Neural progenitor cell (in vitro differentiated cells): ENCODE results near the gene WLS. TPM values are rescaled to one million over a fixed set of nuclear protein-coding genes. Genes with fewer than 3 reads are reported as not detected.

Source experiments
- DNase-seq: peaks from one replicate; pipeline ENCODE4 v3.0.0-alpha.2; 2016; ENCODE audit warnings: low spot score
- H2AFZ ChIP-seq: fragments of 200-600 bp; sonication (generic); replicated peaks from 2 replicates; pipeline ENCODE4 v1.6.1; 2016; ENCODE audit warnings: antibody characterized with exemption
- H3F3A ChIP-seq: fragments of 200-600 bp; sonication (generic); 2 replicates; pipeline ENCODE4 v1.6.1; 2016; ENCODE audit warnings: antibody characterized with exemption, low read depth
- H3K27ac ChIP-seq: fragments of 200-600 bp; sonication (generic); 2 replicates; pipeline ENCODE4 v1.5.1; 2016; ENCODE audit warnings: mild to moderate bottlenecking
- H3K27me3 ChIP-seq: fragments of 200-600 bp; sonication (generic); 2 replicates; pipeline ENCODE4 v1.6.1; 2016; ENCODE audit warnings: mild to moderate bottlenecking, moderate library complexity
- H3K36me3 ChIP-seq: fragments of 200-600 bp; sonication (generic); 2 replicates; pipeline ENCODE4 v1.5.1; 2016
- H3K4me1 ChIP-seq: fragments of 200-600 bp; sonication (generic); 2 replicates; pipeline ENCODE4 v1.6.1; 2016; ENCODE audit warnings: mixed run types
- H3K4me2 ChIP-seq: fragments of 200-600 bp; sonication (generic); 2 replicates; pipeline ENCODE4 v1.6.1; 2016
- H3K4me3 ChIP-seq: fragments of 200-600 bp; sonication (generic); 2 replicates; pipeline ENCODE4 v1.5.1; 2016
- H3K79me2 ChIP-seq: fragments of 200-600 bp; sonication (generic); 2 replicates; pipeline ENCODE4 v1.6.1; 2016; ENCODE audit warnings: low read depth
- H3K9ac ChIP-seq: fragments of 200-600 bp; sonication (generic); 2 replicates; pipeline ENCODE4 v1.6.1; 2016
- H3K9me3 ChIP-seq: fragments of 200-600 bp; sonication (generic); 2 replicates; pipeline ENCODE4 v1.5.1; 2016; ENCODE audit warnings: low read depth
- H4K20me1 ChIP-seq: fragments of 200-600 bp; sonication (generic); 2 replicates; pipeline ENCODE4 v1.6.1; 2016; ENCODE audit warnings: low read depth
- H3K27ac Mint-ChIP-seq: 3 replicates; pipeline ENCODE4 v1.8.0; 2021; ENCODE audit warnings: mixed read lengths
- H3K27me3 Mint-ChIP-seq: 2 replicates; pipeline ENCODE4 v1.8.0; 2022; ENCODE audit warnings: low read depth, mild to moderate bottlenecking, inconsistent platforms, moderate library complexity, mixed read lengths; ENCODE audit not compliant: insufficient read depth
- H3K36me3 Mint-ChIP-seq: 3 replicates; pipeline ENCODE4 v1.8.0; 2021; ENCODE audit warnings: mixed read lengths
- H3K4me1 Mint-ChIP-seq: 3 replicates; pipeline ENCODE4 v1.8.0; 2021; ENCODE audit warnings: mixed read lengths
- H3K4me3 Mint-ChIP-seq: 3 replicates; pipeline ENCODE4 v1.8.0; 2021; ENCODE audit warnings: mild to moderate bottlenecking, moderate library complexity, mixed read lengths
- H3K9me3 Mint-ChIP-seq: 3 replicates; pipeline ENCODE4 v1.8.0; 2020; ENCODE audit warnings: mixed read lengths
- CTCF ChIP-seq: fragments of 200-600 bp; sonication (generic); IDR thresholded peaks from 2 replicates; pipeline ENCODE4 v1.5.1; 2017; ENCODE audit warnings: antibody characterized with exemption, mild to moderate bottlenecking
- EZH2 ChIP-seq: fragments of 200-600 bp; sonication (generic); IDR thresholded peaks from 2 replicates; pipeline ENCODE4 v1.6.1; 2017; ENCODE audit warnings: antibody characterized with exemption, mild to moderate bottlenecking, moderate library complexity
- EZH2phosphoT487 ChIP-seq: fragments of 200-600 bp; sonication (generic); IDR thresholded peaks from 2 replicates; pipeline ENCODE4 v1.6.1; 2017; ENCODE audit warnings: antibody characterized with exemption
- total RNA-seq: library from RNA; depleted of rRNA; stranded (reverse); fragments of >200 nt; gene quantifications from 2 replicates; pipeline ENCODE4 v1.2.3, GENCODE V29; 2015; ENCODE audit warnings: low replicate concordance

The WLS gene
- total RNA-seq, 1 donor from 2014 or later = 259 TPM

DNA sequence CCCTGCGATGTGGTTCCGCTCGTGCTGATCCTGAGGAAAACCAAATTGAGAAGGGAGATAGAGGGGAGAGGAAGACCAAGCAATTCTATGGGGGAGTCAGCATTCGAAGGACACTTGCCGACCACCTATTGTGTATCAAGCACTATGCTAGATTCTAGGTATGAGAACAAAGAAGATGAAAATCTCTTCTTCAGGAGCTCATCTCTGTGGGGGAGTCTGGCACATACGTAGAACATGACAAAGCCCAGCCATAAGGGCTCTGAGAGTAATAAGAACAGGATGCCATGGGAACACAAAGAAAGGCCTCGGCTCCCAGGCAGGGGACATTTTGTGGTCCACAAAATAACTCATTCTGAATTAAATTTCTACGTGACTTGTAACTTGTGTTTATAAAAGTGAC is 83.7 kb downstream of the WLS start:
- Histone ChIP-seq H2AFZ (no peak overlapping the region), H3K27ac (no peak overlapping the region), H3K9ac (no peak overlapping the region), H3K4me2 (no peak overlapping the region), H4K20me1 (peaks cover 10% of the 10 kb centered on the region), H3K27me3 (no peaks in the 10 kb centered on the region), H3K4me3 (no peak overlapping the region), H3K4me1 (no peaks in the 10 kb centered on the region), H3F3A (no peaks in the 10 kb centered on the region), H3K9me3 (no peaks in the 10 kb centered on the region), H3K36me3 (peaks cover 6% of the 10 kb centered on the region), H3K79me2 (no peaks in the 10 kb centered on the region)
- Mint-ChIP-seq H3K36me3 (peaks cover 54% of the 10 kb centered on the region), H3K9me3 (no peaks in the 10 kb centered on the region), H3K4me3 (no peak overlapping the region), H3K27me3 (peaks cover 4% of the 10 kb centered on the region), H3K4me1 (peaks cover 40% of the 10 kb centered on the region), H3K27ac (no peak overlapping the region)
- TF ChIP-seq CTCF = no peak
- no peak for TF ChIP-seq EZH2
- no peak for TF ChIP-seq EZH2phosphoT487
- no peak for DNase-seq

GRCh38 chr1:68147534-68148171 is 84.7 kb downstream of the WLS start:
- Histone ChIP-seq H3K4me1 (no peaks in the 10 kb centered on the region), H3K9ac (no peak overlapping the region), H3K9me3 (no peaks in the 10 kb centered on the region), H3K4me2 (no peak overlapping the region), H4K20me1 (peaks cover 12% of the 10 kb centered on the region), H2AFZ (no peak overlapping the region), H3K4me3 (no peak overlapping the region), H3K79me2 (no peaks in the 10 kb centered on the region), H3F3A (peaks cover 3% of the 10 kb centered on the region), H3K27ac (no peak overlapping the region), H3K27me3 (no peaks in the 10 kb centered on the region), H3K36me3 (no peaks in the 10 kb centered on the region)
- Mint-ChIP-seq H3K27me3 (peaks cover 4% of the 10 kb centered on the region), H3K4me3 (no peak overlapping the region), H3K36me3 (peaks cover 51% of the 10 kb centered on the region), H3K9me3 (no peaks in the 10 kb centered on the region), H3K4me1 (peaks cover 44% of the 10 kb centered on the region), H3K27ac (no peak overlapping the region)
- no peak for DNase-seq
- TF ChIP-seq CTCF (no peak), EZH2 (no peak), EZH2phosphoT487 (no peak)

DNA sequence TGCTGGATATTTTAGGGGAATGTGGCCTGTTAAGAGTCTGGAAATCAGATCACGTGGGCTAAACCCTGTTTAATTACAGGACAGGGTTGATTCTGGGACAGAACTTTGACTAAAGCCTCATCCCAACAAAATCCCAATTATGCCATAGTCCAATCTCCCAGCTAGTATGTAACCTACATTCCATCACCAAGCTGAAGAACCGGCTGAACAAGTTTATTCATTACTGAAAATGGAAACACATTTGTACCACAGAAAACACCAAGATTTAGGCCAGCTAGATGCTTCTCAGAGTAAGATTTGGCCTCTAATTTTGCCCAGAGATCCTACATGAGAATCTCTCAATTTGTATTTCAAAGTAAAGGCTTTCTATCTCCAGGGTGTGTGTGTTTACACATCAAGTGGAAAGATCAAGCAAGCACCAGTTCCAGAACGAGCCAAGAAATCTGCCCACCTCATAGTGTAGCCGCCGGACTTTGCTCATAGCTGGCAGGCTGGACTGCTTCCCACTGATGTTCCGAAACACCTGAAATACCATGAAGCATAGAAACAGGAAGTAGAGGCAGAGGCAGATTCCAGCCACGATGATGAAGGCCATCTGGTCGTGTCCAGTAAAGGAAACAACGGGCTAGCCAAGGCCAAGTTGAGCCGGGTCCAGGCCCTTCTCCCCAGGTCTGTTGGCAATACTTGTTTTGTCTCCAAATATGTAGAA is 86.8 kb downstream of the WLS start:
- no peak for DNase-seq
- Histone ChIP-seq H4K20me1 (peaks cover 28% of the 10 kb centered on the region), H3K4me2 (no peak overlapping the region), H3K27me3 (no peaks in the 10 kb centered on the region), H3K4me1 (peaks cover 14% of the 10 kb centered on the region), H3K27ac (no peak overlapping the region), H3K79me2 (no peaks in the 10 kb centered on the region), H3F3A (peaks cover 22% of the 10 kb centered on the region), H3K4me3 (no peak overlapping the region), H3K36me3 (no peaks in the 10 kb centered on the region), H3K9me3 (no peaks in the 10 kb centered on the region), H2AFZ (no peak overlapping the region), H3K9ac (no peak overlapping the region)
- H3K36me3 Mint-ChIP-seq = peaks cover 53% of the 10 kb centered on the region
- TF ChIP-seq CTCF (no peak), EZH2phosphoT487 (no peak), EZH2 (no peak)
- peaks cover 5% of the 10 kb centered on the region for H3K27me3 Mint-ChIP-seq
- no peak overlapping the region for H3K4me3 Mint-ChIP-seq
- H3K4me1 Mint-ChIP-seq = peaks cover 65% of the 10 kb centered on the region
- H3K9me3 Mint-ChIP-seq = no peaks in the 10 kb centered on the region
- peak overlapping the region; percentile 18 for H3K27ac Mint-ChIP-seq
